DND-41 (cell line): ENCODE data around the gene MYL6.

ENCODE experiments used
- ATAC-seq: fragments of 200-7000 bp; cut with Tn5 transposase; 3 replicates; pipeline ENCODE4 v1.9.1; 2021; ENCODE audit warnings: low read depth; ENCODE audit not compliant: insufficient read depth
- DNase-seq: peaks from one replicate; pipeline ENCODE4 v3.0.0-alpha.2; 2020
- H2AFZ ChIP-seq: 2 replicates; pipeline ENCODE4 v1.6.0; 2012; ENCODE audit warnings: low read depth, low read length
- H3K27ac ChIP-seq: 2 replicates; pipeline ENCODE4 v1.5.1; 2012; ENCODE audit warnings: low read length, inconsistent platforms
- H3K27me3 ChIP-seq: fragments of 200-600 bp; sonication (generic); 2 replicates; pipeline ENCODE4 v1.6.0; 2012; ENCODE audit warnings: low read length, mild to moderate bottlenecking, inconsistent platforms; ENCODE audit not compliant: insufficient read depth, poor library complexity
- H3K36me3 ChIP-seq: 2 replicates; pipeline ENCODE4 v1.5.1; 2012; ENCODE audit warnings: low read length, inconsistent platforms; ENCODE audit not compliant: insufficient read depth
- H3K4me1 ChIP-seq: 2 replicates; pipeline ENCODE4 v1.5.1; 2012; ENCODE audit warnings: mild to moderate bottlenecking, low read length; ENCODE audit not compliant: insufficient read depth
- H3K4me2 ChIP-seq: 2 replicates; pipeline ENCODE4 v1.6.0; 2012; ENCODE audit warnings: mild to moderate bottlenecking, moderate library complexity, low read length, inconsistent platforms; ENCODE audit not compliant: insufficient read depth
- H3K4me3 ChIP-seq, 2 experiments: fragments of 200-600 bp in 1 of 2; shearing (Covaris generic) in 1 of 2; 2 replicates each; pipeline ENCODE4 v1.5.1; 2012 to 2016; ENCODE audit warnings: inconsistent platforms in 2 of 2, low read length in 2 of 2, mild to moderate bottlenecking in 2 of 2, low read depth in 1 of 2, moderate library complexity in 1 of 2
- H3K79me2 ChIP-seq: 2 replicates; pipeline ENCODE4 v1.6.0; 2012; ENCODE audit warnings: low read length, inconsistent platforms; ENCODE audit not compliant: insufficient read depth
- H3K9ac ChIP-seq: 2 replicates; pipeline ENCODE4 v1.6.0; 2012; ENCODE audit warnings: low read depth, mild to moderate bottlenecking, inconsistent platforms, low read length, moderate library complexity
- H3K9me3 ChIP-seq: 2 replicates; pipeline ENCODE4 v1.5.1; 2012; ENCODE audit warnings: low read length, moderate library complexity, mild to moderate bottlenecking, inconsistent platforms; ENCODE audit not compliant: insufficient read depth, severe bottlenecking
- H4K20me1 ChIP-seq: 2 replicates; pipeline ENCODE4 v1.6.0; 2012; ENCODE audit warnings: low read length; ENCODE audit not compliant: insufficient read depth
- EZH2 ChIP-seq: IDR thresholded peaks from 3 replicates; pipeline ENCODE4 v1.6.1; 2012; ENCODE audit warnings: borderline replicate concordance, low read depth, mild to moderate bottlenecking, moderate library complexity, low read length, inconsistent platforms; ENCODE audit not compliant: severe bottlenecking
- TF ChIP-seq, protein P1 (sequence below): IDR thresholded peaks from 2 replicates; pipeline ENCODE4 v1.5.1; 2012; ENCODE audit warnings: borderline replicate concordance, low read length, moderate library complexity, mild to moderate bottlenecking; ENCODE audit not compliant: poor library complexity, severe bottlenecking; ENCODE audit errors: extremely low read depth

MYL6 gene

DNA sequence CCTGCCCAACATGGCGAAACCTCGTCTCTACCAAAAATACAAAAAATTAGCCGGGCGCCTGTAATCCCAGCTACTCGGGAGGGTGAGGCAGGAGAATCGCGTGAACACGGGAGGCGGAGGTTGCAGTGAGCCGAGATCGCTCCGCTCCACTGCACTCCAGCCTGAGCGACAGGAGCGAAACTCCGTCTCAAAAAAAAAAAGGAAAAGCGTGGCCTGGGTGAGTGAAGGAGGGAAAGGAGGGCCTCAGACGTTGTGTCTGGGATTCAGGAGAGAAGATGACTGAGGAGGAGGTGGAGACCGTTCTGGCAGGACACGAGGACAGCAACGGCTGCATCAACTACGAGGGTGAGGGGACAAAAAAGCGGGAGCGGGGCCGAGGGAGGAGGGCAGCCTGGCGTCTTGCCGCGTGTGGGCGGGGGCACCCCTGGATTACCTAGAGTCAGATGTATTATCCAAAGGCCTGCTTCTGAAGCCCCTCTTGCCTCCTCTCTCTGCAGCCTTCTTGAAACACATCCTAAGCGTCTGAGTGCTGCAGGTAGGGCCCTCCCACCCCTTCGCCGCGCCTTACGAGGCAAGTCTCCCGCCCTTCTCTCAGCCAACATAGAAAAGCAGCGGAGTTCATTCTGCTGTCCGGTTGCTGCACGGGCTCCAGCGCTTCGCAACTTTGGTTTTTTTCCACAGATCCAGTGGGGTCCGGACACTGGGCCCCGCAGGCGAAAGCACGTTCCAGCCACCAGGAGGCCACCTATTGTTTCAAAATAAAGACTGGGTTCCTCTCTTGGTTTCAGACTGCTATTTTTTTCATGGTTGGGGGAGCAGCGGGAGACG, 744 bp upstream of the MYL6 start:
- peak overlapping the region; percentile 89 for H3K9ac ChIP-seq
- no peaks in the 10 kb centered on the region for H3K27me3 ChIP-seq
- H3K4me2 ChIP-seq, result peak overlapping the region; percentile 78
- peaks cover 51% of the 10 kb centered on the region for H3K36me3 ChIP-seq
- H3K4me1 ChIP-seq, result peaks cover 76% of the 10 kb centered on the region
- peak overlapping the region; percentile 53 to 69 for H3K4me3 ChIP-seq
- DNase-seq (peak; percentile 71), ATAC-seq (peak; percentile 45)
- no peaks in the 10 kb centered on the region for H3K9me3 ChIP-seq
- H3K79me2 ChIP-seq, result peaks cover 75% of the 10 kb centered on the region
- TF ChIP-seq, protein P1, sequence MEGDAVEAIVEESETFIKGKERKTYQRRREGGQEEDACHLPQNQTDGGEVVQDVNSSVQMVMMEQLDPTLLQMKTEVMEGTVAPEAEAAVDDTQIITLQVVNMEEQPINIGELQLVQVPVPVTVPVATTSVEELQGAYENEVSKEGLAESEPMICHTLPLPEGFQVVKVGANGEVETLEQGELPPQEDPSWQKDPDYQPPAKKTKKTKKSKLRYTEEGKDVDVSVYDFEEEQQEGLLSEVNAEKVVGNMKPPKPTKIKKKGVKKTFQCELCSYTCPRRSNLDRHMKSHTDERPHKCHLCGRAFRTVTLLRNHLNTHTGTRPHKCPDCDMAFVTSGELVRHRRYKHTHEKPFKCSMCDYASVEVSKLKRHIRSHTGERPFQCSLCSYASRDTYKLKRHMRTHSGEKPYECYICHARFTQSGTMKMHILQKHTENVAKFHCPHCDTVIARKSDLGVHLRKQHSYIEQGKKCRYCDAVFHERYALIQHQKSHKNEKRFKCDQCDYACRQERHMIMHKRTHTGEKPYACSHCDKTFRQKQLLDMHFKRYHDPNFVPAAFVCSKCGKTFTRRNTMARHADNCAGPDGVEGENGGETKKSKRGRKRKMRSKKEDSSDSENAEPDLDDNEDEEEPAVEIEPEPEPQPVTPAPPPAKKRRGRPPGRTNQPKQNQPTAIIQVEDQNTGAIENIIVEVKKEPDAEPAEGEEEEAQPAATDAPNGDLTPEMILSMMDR, result peak; percentile 54
- TF ChIP-seq EZH2, result no peak
- peaks cover 10% of the 10 kb centered on the region for H4K20me1 ChIP-seq
- peak overlapping the region; percentile 89 for H3K27ac ChIP-seq
- H2AFZ ChIP-seq, result peak overlapping the region; percentile 83

DNA sequence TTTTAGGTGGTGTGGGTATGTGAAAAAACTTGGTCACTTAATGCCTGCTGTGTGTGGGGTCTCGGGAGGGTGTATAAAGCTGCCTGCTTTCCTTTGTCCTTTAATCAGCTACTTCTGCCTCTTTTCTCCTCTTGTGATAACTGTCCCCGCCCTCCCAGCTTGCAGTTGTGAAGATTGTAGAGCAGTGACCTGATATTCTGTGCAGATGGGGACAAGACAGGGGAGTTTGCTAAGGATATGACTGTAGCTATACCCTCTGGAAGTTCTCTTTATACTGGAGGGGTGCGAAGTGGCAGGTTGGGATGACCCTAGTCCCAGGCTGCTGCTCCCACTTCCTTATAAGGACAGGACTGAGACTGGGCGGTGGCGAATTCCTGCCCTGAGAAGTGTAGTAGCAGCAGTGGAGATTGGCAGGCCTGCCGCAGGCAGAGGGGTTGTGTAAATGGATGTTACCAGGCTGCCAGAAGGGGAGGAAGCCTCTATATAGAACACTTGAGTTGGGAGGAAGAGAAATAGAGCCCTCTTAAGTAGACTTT, 835 bp downstream of the MYL6 start:
- DNase-seq (peak; percentile 46), ATAC-seq (peak; percentile 10)
- Histone ChIP-seq H3K27ac (peak overlapping the region; percentile 89), H3K4me1 (peaks cover 65% of the 10 kb centered on the region), H2AFZ (peak overlapping the region; percentile 64; the same call in 1 of the 2 replicates), H4K20me1 (peaks cover 13% of the 10 kb centered on the region), H3K27me3 (no peaks in the 10 kb centered on the region), H3K9ac (peak overlapping the region; percentile 89), H3K36me3 (peaks cover 66% of the 10 kb centered on the region), H3K79me2 (peaks cover 64% of the 10 kb centered on the region), H3K9me3 (no peaks in the 10 kb centered on the region), H3K4me3 (peak overlapping the region; percentile 67 to 69), H3K4me2 (peak overlapping the region; percentile 78)
- no peak for TF ChIP-seq EZH2
- TF ChIP-seq, protein P1, result no peak

DNA sequence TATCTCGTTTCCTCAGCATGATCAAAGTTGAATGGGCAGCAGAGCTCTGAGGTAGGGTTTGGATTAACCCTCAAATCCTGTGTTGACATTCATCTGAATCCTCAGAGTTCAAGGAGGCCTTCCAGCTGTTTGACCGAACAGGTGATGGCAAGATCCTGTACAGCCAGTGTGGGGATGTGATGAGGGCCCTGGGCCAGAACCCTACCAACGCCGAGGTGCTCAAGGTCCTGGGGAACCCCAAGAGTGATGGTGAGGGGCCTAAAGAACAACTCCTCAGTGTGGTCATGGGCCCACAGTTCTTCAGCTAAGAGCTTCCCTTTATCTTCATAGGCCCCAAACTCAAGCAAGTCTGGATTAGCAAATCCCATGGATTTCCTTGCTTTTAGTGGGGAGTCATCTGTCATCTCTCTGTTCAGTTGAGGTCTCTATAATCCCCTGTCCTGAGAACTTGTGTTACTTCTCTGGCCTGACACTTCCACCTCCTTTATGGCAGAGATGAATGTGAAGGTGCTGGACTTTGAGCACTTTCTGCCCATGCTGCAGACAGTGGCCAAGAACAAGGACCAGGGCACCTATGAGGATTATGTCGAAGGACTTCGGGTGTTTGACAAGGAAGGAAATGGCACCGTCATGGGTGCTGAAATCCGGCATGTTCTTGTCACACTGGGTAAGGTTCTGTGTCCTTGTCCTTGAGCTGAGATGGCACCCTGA, 1.5 kb downstream of the MYL6 start:
- Histone ChIP-seq H3K79me2 (peaks cover 60% of the 10 kb centered on the region), H3K4me2 (peak overlapping the region; percentile 78), H3K9me3 (no peaks in the 10 kb centered on the region), H3K27me3 (no peaks in the 10 kb centered on the region), H3K9ac (peak overlapping the region; percentile 89), H4K20me1 (peaks cover 13% of the 10 kb centered on the region), H3K4me1 (peaks cover 58% of the 10 kb centered on the region), H3K4me3 (peak overlapping the region; percentile 67 to 69; a peak in 3 of 4 replicates), H3K27ac (peak overlapping the region; percentile 89), H2AFZ (no peak overlapping the region), H3K36me3 (peaks cover 67% of the 10 kb centered on the region)
- DNase-seq (no peak), ATAC-seq (no peak)
- TF ChIP-seq EZH2, result no peak
- TF ChIP-seq, protein P1, result no peak
